ENCODE results near the gene SLC6A17. TPM values are rescaled to one million over a fixed set of nuclear protein-coding genes. Genes with fewer than 3 reads are reported as not detected.
A peak's percentile ranks its signal among the peaks of the same experiment; 100 is the strongest.

Gene SLC6A17
- total RNA-seq, 1 donor from 2014 or later, result 0.58 TPM

- Mint-ChIP-seq H3K9me3 (no peaks in the 10 kb centered on the region), H3K27me3 (peaks cover 6% of the 10 kb centered on the region), H3K36me3 (no peaks in the 10 kb centered on the region), H3K4me1 (ENCODE audit: unreplicated experiment) (peaks cover 8% of the 10 kb centered on the region), H3K27ac (peak overlapping the region; percentile 34), H3K4me3 (no peak overlapping the region)
- DNase-seq (ENCODE audit: extremely low spot score, unreplicated experiment), result no peak
- no peak for TF ChIP-seq CTCF (conservative IDR thresholded peaks at IDR 0.05)
Measured at GRCh38 chr1:110228869-110229268, 78.6 kb downstream of the SLC6A17 start.

- H3K9me3 Mint-ChIP-seq, result no peaks in the 10 kb centered on the region
- no peak for DNase-seq (ENCODE audit: extremely low spot score, unreplicated experiment)
- H3K4me1 Mint-ChIP-seq (ENCODE audit: unreplicated experiment), result peaks cover 8% of the 10 kb centered on the region
- H3K27ac Mint-ChIP-seq, result no peak overlapping the region
- peaks cover 6% of the 10 kb centered on the region for H3K27me3 Mint-ChIP-seq
- H3K36me3 Mint-ChIP-seq, result no peaks in the 10 kb centered on the region
- no peak for TF ChIP-seq CTCF (conservative IDR thresholded peaks at IDR 0.05)
- H3K4me3 Mint-ChIP-seq, result no peak overlapping the region
Measured at GRCh38 chr1:110229348-110230001, 79.2 kb downstream of the SLC6A17 start.

GRCh38 chr1:110230381-110231199 lies 80.3 kb downstream of the SLC6A17 start:
- H3K27ac Mint-ChIP-seq, result no peak overlapping the region
- no peak for DNase-seq (ENCODE audit: extremely low spot score, unreplicated experiment)
- H3K4me1 Mint-ChIP-seq (ENCODE audit: unreplicated experiment), result peaks cover 17% of the 10 kb centered on the region

GRCh38 chr1:110233861-110234260 lies 83.6 kb downstream of the SLC6A17 start:
- no peaks in the 10 kb centered on the region for H3K36me3 Mint-ChIP-seq
- no peak overlapping the region for H3K27ac Mint-ChIP-seq
- no peak for DNase-seq (ENCODE audit: extremely low spot score, unreplicated experiment)
- no peak for TF ChIP-seq CTCF (conservative IDR thresholded peaks at IDR 0.05)
- peaks cover 16% of the 10 kb centered on the region for H3K27me3 Mint-ChIP-seq
- H3K4me3 Mint-ChIP-seq, result no peak overlapping the region
- H3K9me3 Mint-ChIP-seq, result no peaks in the 10 kb centered on the region
- peaks cover 20% of the 10 kb centered on the region for H3K4me1 Mint-ChIP-seq (ENCODE audit: unreplicated experiment)

More at GRCh38 chr1:110230381-110231199, 80.3 kb downstream of the SLC6A17 start:
- Mint-ChIP-seq H3K9me3 (no peaks in the 10 kb centered on the region), H3K27me3 (peaks cover 6% of the 10 kb centered on the region), H3K36me3 (no peaks in the 10 kb centered on the region), H3K4me3 (no peak overlapping the region)
- TF ChIP-seq CTCF (conservative IDR thresholded peaks at IDR 0.05), result no peak

- no peak for TF ChIP-seq CTCF (conservative IDR thresholded peaks at IDR 0.05)
- H3K4me1 Mint-ChIP-seq (ENCODE audit: unreplicated experiment), result peaks cover 18% of the 10 kb centered on the region
- no peak overlapping the region for H3K4me3 Mint-ChIP-seq
- no peak overlapping the region for H3K27ac Mint-ChIP-seq
- no peak for DNase-seq (ENCODE audit: extremely low spot score, unreplicated experiment)
- H3K27me3 Mint-ChIP-seq, result peaks cover 15% of the 10 kb centered on the region
- no peaks in the 10 kb centered on the region for H3K36me3 Mint-ChIP-seq
- H3K9me3 Mint-ChIP-seq, result no peaks in the 10 kb centered on the region
Measured at GRCh38 chr1:110234691-110235090, 84.4 kb downstream of the SLC6A17 start.
